Left ventricle myocardium superior (tissue), 1 donor: ENCODE results near the gene DCDC1. TPM values are rescaled to one million over a fixed set of nuclear protein-coding genes. Genes with fewer than 3 reads are reported as not detected.
A peak's percentile ranks its signal among the peaks of the same experiment; 100 is the strongest.

Source experiments
- ATAC-seq: fragments of 200-7000 bp; cut with Tn5 transposase; one replicate; pipeline ENCODE4 v1.9.1; 2020; ENCODE audit warnings: mild to moderate bottlenecking, moderate library complexity
- DNase-seq: peaks from one replicate; pipeline ENCODE4 v3.0.0-alpha.2; 2020
- intact Hi-C: fragments of 100-400 bp; cut with micrococcal nuclease; formaldehyde crosslinking; loops from one replicate; pipeline ENCODE4 v1.11.0; 2022
- long read RNA-seq: library from polyadenylated mRNA; unstranded; transcript quantifications from one replicate; pipeline ENCODE4 v2.0.0, GENCODE V29; 2021
- total RNA-seq: library from RNA; stranded (reverse); fragmentation: NEBNext Ultra II Directional; extraction: Animal tissue kit (Norgen Biotek cat#: 25700); gene quantifications from one replicate; pipeline ENCODE4 v1.2.1, GENCODE V29; 2021
- donor health status: DM: no; HTN: yes; CAD: no; lungs with severe emphysema.

DCDC1 gene
- not detected for total RNA-seq
- long read RNA-seq = 0 reads

- intact Hi-C loops = no loop called here
- peak; percentile 95 for DNase-seq
- peak; percentile 100 for ATAC-seq
These were observed at the start of gene DCDC1, which contains the start of gene DNAJC24 for GRCh38 chr11:31369348-31370329. DCDC1 (minus strand) TSS chr11:31369739; CDS start chr11:31328280, 41,459 bp downstream. DNAJC24 (plus strand) TSS chr11:31369860; CDS start chr11:31370749, 889 bp downstream.

GRCh38 chr11:31419138-31419537 is 49.6 kb upstream of the DCDC1 start:
- ATAC-seq (no peak), DNase-seq (no peak)
- intact Hi-C loops = no loop called here

- intact Hi-C loops = no loop called here
- DNase-seq (no peak), ATAC-seq (no peak)
These were observed 48.3 kb upstream of the DCDC1 start for GRCh38 chr11:31417816-31418215.

GRCh38 chr11:31417357-31417756 is 47.8 kb upstream of the DCDC1 start:
- DNase-seq (no peak), ATAC-seq (no peak)
- intact Hi-C loops = no loop called here

GRCh38 chr11:31415435-31415834 is 45.9 kb upstream of the DCDC1 start:
- intact Hi-C loops = no loop called here

GRCh38 chr11:31414338-31414737 is 44.8 kb upstream of the DCDC1 start:
- intact Hi-C loops = no loop called here
- ATAC-seq (no peak), DNase-seq (no peak)

More at GRCh38 chr11:31415435-31415834, 45.9 kb upstream of the DCDC1 start:
- ATAC-seq (no peak), DNase-seq (no peak)

- DNase-seq (no peak), ATAC-seq (no peak)
- intact Hi-C loops = no loop called here
These were observed 43.4 kb upstream of the DCDC1 start for GRCh38 chr11:31412946-31413345.

GRCh38 chr11:31408201-31408600 is 38.7 kb upstream of the DCDC1 start:
- DNase-seq = no peak
- intact Hi-C loops = no loop called here
- no peak for ATAC-seq

GRCh38 chr11:31404614-31405013 is 35.1 kb upstream of the DCDC1 start:
- DNase-seq = no peak
- intact Hi-C loops = no loop called here
- no peak for ATAC-seq

- intact Hi-C loops = no loop called here
- ATAC-seq = no peak
- DNase-seq = no peak
These were observed 27.8 kb upstream of the DCDC1 start for GRCh38 chr11:31397239-31397834.

- intact Hi-C loops = no loop called here
- no peak for ATAC-seq
- no peak for DNase-seq
These were observed 17.8 kb upstream of the DCDC1 start for GRCh38 chr11:31387379-31387778.

GRCh38 chr11:31383116-31383515 is 13.6 kb upstream of the DCDC1 start:
- ATAC-seq (no peak), DNase-seq (no peak)
- intact Hi-C loops = no loop called here

GRCh38 chr11:31375879-31376278 is 6.3 kb upstream of the DCDC1 start:
- intact Hi-C loops = no loop called here

GRCh38 chr11:31366795-31367194 is 2.7 kb downstream of the DCDC1 start:
- intact Hi-C loops = no loop called here
- ATAC-seq = no peak

More at GRCh38 chr11:31375879-31376278, 6.3 kb upstream of the DCDC1 start:
- no peak for DNase-seq
- no peak for ATAC-seq

GRCh38 chr11:31361743-31362142 is 7.8 kb downstream of the DCDC1 start:
- ATAC-seq = no peak

More at GRCh38 chr11:31366795-31367194, 2.7 kb downstream of the DCDC1 start:
- no peak for DNase-seq

GRCh38 chr11:31355817-31356216 is 13.7 kb downstream of the DCDC1 start:
- intact Hi-C loops = no loop called here
- ATAC-seq = no peak
- DNase-seq = no peak

More at GRCh38 chr11:31361743-31362142, 7.8 kb downstream of the DCDC1 start:
- no peak for DNase-seq
- intact Hi-C loops = no loop called here

- intact Hi-C loops = no loop called here
- ATAC-seq (peak; percentile 63), DNase-seq (no peak)
These were observed 14.4 kb downstream of the DCDC1 start for GRCh38 chr11:31355131-31355530.

- ATAC-seq (no peak), DNase-seq (no peak)
- intact Hi-C loops = no loop called here
These were observed 18.4 kb downstream of the DCDC1 start for GRCh38 chr11:31351168-31351567.

- no peak for ATAC-seq
- intact Hi-C loops = no loop called here
- no peak for DNase-seq
These were observed 28.5 kb downstream of the DCDC1 start for GRCh38 chr11:31340903-31341572.

- ATAC-seq (no peak), DNase-seq (no peak)
- intact Hi-C loops = no loop called here
These were observed 31.7 kb downstream of the DCDC1 start for GRCh38 chr11:31337806-31338205.
